Renal cortex interstitium (tissue), 11 donors: ENCODE results near the gene RBBP8. TPM values are rescaled to one million over a fixed set of nuclear protein-coding genes. Genes with fewer than 3 reads are reported as not detected.
"Not testable (repeated sequence)": the region's sequence is repeated elsewhere in the genome, so short reads cannot be mapped to it uniquely, and the experiment has no call there.

Experiments
- DNase-seq, 11 donors: peaks; one replicate each; pipeline ENCODE4 v3.0.0-alpha.2; 2013; ENCODE audit warnings: low read depth in 9 of 11, low spot score in 4 of 11; ENCODE audit errors: extremely low read depth in 1 of 11
- polyA plus RNA-seq, 3 donors: library from polyadenylated mRNA; unstranded; fragments of 120-200 nt; gene quantifications; one replicate each; pipeline ENCODE4 v1.2.1, GENCODE V29; 2013; ENCODE audit not compliant: insufficient read length in 3 of 3

Gene RBBP8
- polyA plus RNA-seq, 3 donors, result 51.0 to 63.3 (median 51.8) TPM

GRCh38 chr18:22933966-22934423 is 867 bp downstream of the RBBP8 start:
- peak in 1 of 11 donors; percentile 8 for DNase-seq

DNA sequence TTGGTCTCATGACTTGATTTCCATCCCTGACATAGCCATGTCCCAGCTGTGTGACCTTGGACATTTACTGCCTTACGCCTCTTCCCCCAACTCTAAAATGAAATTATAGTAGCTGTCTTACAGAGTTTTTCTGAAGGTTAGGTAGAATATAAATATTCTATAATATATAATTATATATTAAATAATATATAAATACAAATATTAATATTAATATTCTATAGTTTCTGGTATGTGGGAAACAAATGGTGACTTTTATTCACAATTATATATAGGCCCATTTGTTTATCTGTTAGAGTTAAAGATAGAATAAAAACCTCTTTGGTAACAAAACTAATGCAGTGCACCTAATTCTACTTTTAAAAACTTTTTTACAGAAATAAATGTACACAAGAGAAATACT is 1.7 kb downstream of the RBBP8 start:
- DNase-seq, result no peak

DNA sequence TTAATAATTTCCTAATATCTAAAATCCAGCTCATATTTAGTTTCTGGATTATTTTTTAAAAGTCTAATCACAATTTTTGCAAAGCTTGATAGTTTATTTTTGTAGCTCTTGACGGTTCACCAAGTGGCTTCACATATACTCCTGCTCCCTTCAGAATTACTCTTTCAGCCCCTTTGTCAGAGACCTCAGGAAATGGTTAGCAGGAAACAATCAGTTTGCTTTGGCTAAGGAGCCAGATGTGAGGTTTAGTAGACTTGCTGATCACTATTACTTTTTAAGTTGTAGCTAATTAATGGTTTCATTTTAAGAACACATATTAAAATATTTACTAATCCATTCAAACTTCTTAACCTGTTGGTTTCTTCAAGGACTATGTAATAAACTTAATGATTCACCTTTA is 2.3 kb downstream of the RBBP8 start:
- DNase-seq, result no peak

DNA sequence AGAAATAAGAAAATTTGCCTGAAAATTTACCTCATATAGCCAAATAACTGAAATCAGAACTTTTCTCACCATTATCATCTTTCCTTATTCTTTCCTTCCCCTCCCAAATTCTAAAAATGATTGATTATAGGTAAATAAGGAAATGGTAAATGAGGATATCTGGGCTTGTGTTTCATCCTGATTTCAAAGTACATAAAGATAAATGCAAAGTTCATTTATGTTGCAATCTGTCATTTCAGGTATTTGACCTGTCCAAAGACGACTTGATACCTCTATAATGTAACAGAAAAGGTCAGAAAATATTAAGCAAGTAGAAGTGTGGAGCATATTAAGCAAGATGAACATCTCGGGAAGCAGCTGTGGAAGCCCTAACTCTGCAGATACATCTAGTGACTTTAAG is 3.4 kb downstream of the RBBP8 start:
- DNase-seq, result no peak

DNA sequence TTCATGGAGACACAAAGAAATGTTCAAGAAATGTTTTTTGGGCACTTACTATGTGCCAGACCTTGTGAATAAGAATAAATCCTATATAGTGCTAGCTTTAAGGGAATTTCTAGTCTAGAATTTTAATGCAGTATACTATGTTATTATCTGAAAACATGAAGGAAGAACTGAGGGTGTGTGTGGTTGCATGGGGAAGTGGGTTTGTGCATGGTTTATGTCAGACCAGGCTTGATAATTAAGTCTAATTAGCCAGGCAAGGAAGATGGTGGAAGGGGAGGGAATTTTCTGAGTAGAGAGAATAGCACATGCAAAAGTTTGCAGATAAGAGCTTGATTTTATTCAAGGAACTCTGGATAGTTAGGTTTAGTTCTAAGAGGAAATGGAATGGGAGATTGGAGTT is 6.5 kb downstream of the RBBP8 start:
- no peak for DNase-seq

DNA sequence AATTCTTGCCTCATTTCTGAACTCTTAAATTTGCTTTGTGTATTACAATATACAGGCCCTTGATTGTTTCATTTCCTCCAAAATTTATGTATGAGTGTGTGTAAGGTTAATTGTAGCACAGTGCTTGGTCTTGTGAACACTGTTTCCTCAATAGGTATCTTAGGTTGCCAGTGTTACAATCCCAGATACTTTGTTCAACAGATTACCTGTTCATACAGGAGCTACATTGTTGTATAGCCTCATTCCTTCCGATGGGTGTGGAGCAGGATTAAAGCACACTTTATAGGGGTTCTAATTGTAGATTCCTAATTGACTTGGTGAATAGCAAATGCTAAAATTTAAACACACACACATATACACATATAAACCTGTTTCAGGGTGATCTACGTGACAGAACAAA is 10.7 kb downstream of the RBBP8 start:
- DNase-seq, result no peak

DNA sequence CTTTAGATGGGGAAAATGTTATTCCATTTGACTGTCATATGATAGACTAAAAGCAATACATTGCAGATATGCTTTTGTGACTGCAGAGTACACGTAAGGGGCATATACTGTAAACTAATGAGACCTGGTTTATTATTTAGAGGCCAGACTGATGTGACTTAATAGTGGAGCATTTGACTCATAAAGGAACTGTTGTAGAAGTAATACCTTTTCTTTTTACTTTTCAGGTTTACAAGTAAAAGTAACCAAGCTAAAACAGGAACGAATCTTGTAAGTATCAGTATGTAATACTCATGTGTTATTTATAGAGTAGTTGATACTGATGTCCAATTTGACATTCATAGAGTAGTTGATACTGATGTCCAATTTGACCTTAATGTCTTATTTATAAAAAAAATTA is 13.1 kb downstream of the RBBP8 start:
- no peak for DNase-seq

GRCh38 chr18:22946846-22947245 is 13.7 kb downstream of the RBBP8 start:
- DNase-seq, result no peak

DNA sequence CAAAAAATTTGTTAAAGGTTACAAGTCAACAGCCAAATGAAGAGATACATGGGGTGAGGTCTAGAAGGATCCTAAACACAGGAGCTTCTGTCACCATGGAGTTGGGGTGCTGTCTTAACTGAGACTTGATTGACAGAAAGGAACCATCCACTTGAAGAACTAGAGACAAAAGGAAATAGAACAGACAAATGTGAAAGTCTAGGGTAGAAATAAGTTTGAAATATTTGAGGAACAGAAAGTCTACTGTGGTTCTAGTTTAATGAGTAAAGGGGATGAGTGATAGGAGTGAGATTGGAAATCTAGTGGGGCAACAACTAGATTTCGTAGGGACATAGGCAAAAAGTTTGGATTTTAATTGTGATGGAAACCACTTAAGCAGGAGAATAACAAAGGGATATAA is 18.7 kb downstream of the RBBP8 start:
- no peak for DNase-seq

GRCh38 chr18:22952525-22952924 is 19.4 kb downstream of the RBBP8 start:
- no peak for DNase-seq

DNA sequence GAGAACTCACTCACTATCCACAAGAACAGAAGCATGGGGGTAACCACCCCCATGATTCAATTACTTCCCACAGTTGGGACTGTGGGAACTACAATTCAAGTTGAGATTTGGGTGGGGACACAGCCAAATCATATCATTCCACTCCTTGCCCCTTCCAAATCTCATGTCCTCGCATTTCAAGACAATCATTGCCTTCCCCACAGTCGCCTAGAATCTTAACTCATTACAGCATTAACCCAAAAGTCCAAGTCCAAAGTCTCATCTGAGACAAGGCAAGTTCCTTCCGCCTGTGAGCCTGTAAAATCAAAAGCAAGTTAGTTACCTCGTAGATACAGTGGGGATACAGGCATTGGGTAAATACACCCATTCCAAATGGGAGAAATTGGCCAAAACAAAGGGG is 20.9 kb downstream of the RBBP8 start:
- DNase-seq, result not testable (repeated sequence)

DNA sequence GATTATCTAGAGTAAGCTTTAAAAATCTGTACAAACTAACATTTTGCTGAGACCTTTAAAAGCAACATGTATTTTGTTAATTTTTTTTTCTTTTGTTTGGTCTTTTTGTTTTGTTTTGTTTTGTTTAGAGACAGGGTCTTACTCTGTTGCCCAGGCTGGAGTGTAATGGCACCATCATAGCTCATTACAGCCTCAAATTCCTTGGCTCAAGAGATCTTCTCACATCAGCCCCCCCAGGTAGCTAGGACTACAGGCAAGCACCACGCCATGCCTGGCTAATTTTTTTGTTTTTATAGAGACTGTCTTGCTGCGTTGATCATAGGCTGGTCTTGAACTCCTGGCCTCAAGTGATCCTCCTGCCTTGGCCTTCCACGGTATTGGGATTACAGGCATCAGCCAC is 23.1 kb downstream of the RBBP8 start:
- DNase-seq, result no peak

DNA sequence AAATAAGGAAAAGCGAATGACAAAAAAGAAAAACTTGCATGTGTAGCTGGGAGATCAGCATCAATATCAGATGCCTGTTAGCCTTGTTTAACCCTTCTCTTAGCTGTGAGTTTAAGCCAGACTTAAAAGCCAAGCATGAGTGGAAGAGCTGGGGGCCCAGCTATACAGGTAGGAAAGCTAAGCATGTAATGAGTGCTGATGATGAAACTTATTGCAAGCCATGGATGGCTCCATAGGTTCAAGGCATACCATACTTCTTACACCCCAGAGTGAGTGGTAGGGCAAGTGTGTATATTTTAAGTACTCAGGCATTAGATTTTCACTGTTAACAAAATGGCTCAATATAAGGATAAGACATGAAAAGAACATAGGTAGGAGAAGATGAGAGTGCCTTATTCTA is 28.0 kb downstream of the RBBP8 start:
- no peak for DNase-seq

- no peak for DNase-seq
These were observed 28.9 kb downstream of the RBBP8 start for GRCh38 chr18:22962004-22962403.

DNA sequence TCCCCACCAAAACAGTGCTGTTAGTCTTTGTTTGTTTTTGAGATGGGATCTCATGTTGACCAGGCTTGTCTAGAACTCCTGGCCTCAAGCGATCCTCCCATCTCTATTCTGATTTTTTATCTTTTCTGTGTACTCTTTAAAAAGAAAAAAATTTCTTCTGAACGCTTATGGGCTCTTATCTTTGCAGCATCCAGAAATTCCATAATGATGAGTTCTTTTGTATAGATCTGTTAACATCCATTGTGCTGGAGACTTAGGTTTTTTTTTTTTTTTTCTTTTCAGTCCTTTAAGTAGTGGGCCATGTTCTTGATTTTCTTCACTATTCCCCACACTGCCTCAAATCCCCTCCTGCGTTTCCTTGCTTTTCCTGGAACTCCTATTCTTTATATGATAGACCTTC is 31.0 kb downstream of the RBBP8 start:
- DNase-seq, result no peak

- no peak for DNase-seq
These were observed 31.6 kb downstream of the RBBP8 start for GRCh38 chr18:22964722-22965121.

GRCh38 chr18:22971038-22971437 is 37.9 kb downstream of the RBBP8 start:
- DNase-seq, result no peak

- DNase-seq, result no peak
These were observed 40.9 kb downstream of the RBBP8 start for GRCh38 chr18:22974001-22974400.

GRCh38 chr18:22974707-22975106 is 41.6 kb downstream of the RBBP8 start:
- peak in 1 of 11 donors; percentile 29 for DNase-seq

DNA sequence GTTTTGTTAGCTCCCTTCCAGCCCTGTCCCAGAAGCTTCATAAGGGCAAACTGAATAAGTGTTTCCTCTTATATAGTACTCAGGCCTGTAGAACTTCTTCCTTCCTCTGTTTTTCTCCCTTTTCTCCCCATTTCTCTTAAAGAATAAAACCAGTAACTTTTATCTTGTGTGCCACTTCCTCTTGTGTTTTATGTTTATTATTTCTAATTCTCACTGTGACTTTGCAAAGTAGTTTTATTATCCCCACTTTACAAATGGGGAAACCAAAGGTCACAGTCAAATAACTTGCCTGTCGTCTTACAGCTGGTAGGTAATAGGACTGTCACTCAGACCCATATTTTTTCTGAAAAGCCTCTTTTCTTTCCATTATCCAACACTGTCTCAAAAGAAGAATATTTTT is 42.4 kb downstream of the RBBP8 start:
- DNase-seq, result no peak

DNA sequence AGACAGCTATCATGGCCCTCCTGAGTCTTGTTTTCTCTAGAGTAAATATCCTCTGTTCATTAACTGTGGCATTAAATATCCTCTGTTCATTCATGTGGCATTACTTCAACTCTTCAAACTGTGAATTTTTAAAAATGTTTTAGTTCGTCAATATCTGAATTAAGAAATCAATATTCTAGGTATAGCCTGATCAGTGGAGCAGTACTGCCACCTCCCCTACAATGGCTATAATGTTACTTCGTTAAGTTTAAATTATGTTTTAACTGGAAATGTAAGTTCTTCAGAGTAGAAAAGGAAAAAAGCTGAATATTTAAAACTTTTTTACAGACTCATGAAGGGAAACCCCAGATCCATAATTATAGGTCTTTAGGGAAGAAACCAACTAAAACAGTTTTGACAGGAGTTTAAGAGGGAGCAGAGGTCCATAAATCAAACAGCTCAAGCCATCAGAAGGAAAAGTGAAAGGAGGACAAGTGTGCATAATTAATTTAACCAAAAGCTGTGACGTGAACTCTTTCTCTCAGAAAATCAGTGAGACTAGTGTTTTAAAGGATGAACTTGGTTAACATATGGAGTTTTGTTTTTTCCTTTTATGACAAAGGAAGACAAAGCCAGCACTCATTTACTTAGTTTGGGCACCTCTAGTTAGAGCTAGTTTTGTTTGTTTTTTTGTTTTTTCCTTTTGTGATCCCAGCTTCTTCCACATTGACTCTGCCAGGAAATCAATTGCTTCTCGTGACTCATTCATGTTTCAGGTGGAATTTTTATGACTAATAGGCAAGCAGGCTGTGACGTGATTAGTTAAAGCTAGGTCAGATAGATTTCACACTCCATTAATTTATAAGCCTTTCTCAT is 44.9 kb downstream of the RBBP8 start:
- DNase-seq, result peak in 4 of 11 donors; percentile 5 to 29 (median 19)
